HCT116 (cell line): ENCODE measurements around the gene POLR3GL. TPM values are rescaled to one million over a fixed set of nuclear protein-coding genes. Genes with fewer than 3 reads are reported as not detected.

Source experiments
- ATAC-seq: fragments of 200-7000 bp; cut with Tn5 transposase; 2 replicates; pipeline ENCODE4 v1.9.1; 2020; ENCODE audit warnings: mild to moderate bottlenecking, moderate library complexity
- BruUV-seq: library from RNA; stranded (reverse); fragments of 400-500 nt; replicated peaks from 2 replicates; lab custom pipeline; 2021; lab: Mats Ljungman, UMichigan
- CTCF ChIA-PET: fragments of 300-600 bp; sonication (Branson Sonifier 250); formaldehyde crosslinking; loops from one replicate; lab custom pipeline; 2021; ENCODE audit warnings: antibody characterized with exemption; lab: Charles Lee
- POLR2A ChIA-PET: fragments of 300-600, 350-600 bp; sonication (Branson Sonifier 250); formaldehyde crosslinking; loops from one replicate; lab custom pipeline; 2021; ENCODE audit warnings: antibody characterized with exemption; lab: Charles Lee
- RAD21 ChIA-PET, 2 experiments: fragments of 300-600 bp; sonication (Branson Sonifier 250); formaldehyde crosslinking; loops; one replicate each; lab custom pipeline; 2023; ENCODE audit warnings: low total read pairs in 2 of 2; ENCODE audit not compliant: uncharacterized antibody in 2 of 2, unreplicated experiment in 2 of 2, low non-redundant PET in 1 of 2; lab: Charles Lee
- DNase-seq: peaks from one replicate; pipeline ENCODE4 v3.0.0-alpha.2; 2010; ENCODE audit warnings: low read depth, low spot score
- H2AFZ ChIP-seq: fragments of 200-600 bp; shearing (Covaris generic), sonication (generic); 2 replicates; pipeline ENCODE4 v1.6.1; 2017; ENCODE audit warnings: low read depth, mixed run types, mixed read lengths, antibody characterized with exemption, low read length; ENCODE audit not compliant: poor library complexity, severe bottlenecking
- H3K27ac ChIP-seq: 2 replicates; pipeline ENCODE4 v1.5.1; 2012; ENCODE audit warnings: low read depth, low read length
- H3K27me3 ChIP-seq: fragments of 200-600 bp; sonication (generic); 2 replicates; pipeline ENCODE4 v1.6.1; 2016; ENCODE audit warnings: mixed run types, low read length, mixed read lengths; ENCODE audit not compliant: insufficient read depth
- H3K36me3 ChIP-seq, 2 experiments: fragments of 200-500 bp in 1 of 2; fragments of 200-600 bp in 1 of 2; sonication (Bioruptor generic) in 1 of 2; sonication (generic) in 1 of 2; 2 replicates each; pipeline versions ENCODE4 v1.5.1 to v1.6.1; 2014 to 2016; ENCODE audit warnings: low read length in 2 of 2, inconsistent platforms in 1 of 2, mixed read lengths in 1 of 2, mixed run types in 1 of 2; ENCODE audit not compliant: insufficient read depth in 2 of 2, control insufficient read depth in 1 of 2
- H3K4me1 ChIP-seq, 2 experiments: fragments of 200-600 bp in 1 of 2; sonication (generic) in 1 of 2; 2 replicates each; pipeline versions ENCODE4 v1.5.1 to v1.6.1; 2012 to 2017; ENCODE audit warnings: low read length in 2 of 2, inconsistent platforms in 1 of 2, mild to moderate bottlenecking in 1 of 2, mixed read lengths in 1 of 2, mixed run types in 1 of 2, moderate library complexity in 1 of 2; ENCODE audit not compliant: insufficient read depth in 2 of 2, control insufficient read depth in 1 of 2
- H3K4me2 ChIP-seq: fragments of 200-600 bp; sonication (generic); 2 replicates; pipeline ENCODE4 v1.6.1; 2017; ENCODE audit warnings: mixed run types, low read length, mixed read lengths
- H3K4me3 ChIP-seq, 2 experiments: fragments of 200-600 bp in 1 of 2; sonication (generic) in 1 of 2; replicated peaks in 1 of 2; 2 replicates each; pipeline ENCODE4 v1.5.1; 2011 to 2016; ENCODE audit warnings: low read length in 2 of 2, control low read depth in 1 of 2, low read depth in 1 of 2, mild to moderate bottlenecking in 1 of 2, mixed read lengths in 1 of 2, mixed run types in 1 of 2
- H3K79me2 ChIP-seq: fragments of 200-600 bp; sonication (generic); 2 replicates; pipeline ENCODE4 v1.6.1; 2017; ENCODE audit warnings: mild to moderate bottlenecking, mixed run types, low read length, moderate library complexity, mixed read lengths; ENCODE audit not compliant: insufficient read depth
- H3K9ac ChIP-seq: fragments of 200-600 bp; sonication (generic); 2 replicates; pipeline ENCODE4 v1.6.1; 2016; ENCODE audit warnings: low read length, mixed read lengths
- H3K9me2 ChIP-seq: fragments of 200-600 bp; sonication (generic), shearing (Covaris generic); 2 replicates; pipeline ENCODE4 v1.6.1; 2017; ENCODE audit warnings: mixed run types, mild to moderate bottlenecking, moderate library complexity; ENCODE audit not compliant: insufficient read depth
- H3K9me3 ChIP-seq, 2 experiments: fragments of 200-500 bp in 1 of 2; fragments of 200-600 bp in 1 of 2; sonication (Bioruptor generic) in 1 of 2; sonication (generic) in 1 of 2; 2 replicates each; pipeline ENCODE4 v1.6.1; 2014 to 2017; ENCODE audit warnings: low read length in 2 of 2, mixed read lengths in 2 of 2, inconsistent platforms in 1 of 2, low read depth in 1 of 2, mild to moderate bottlenecking in 1 of 2, mixed run types in 1 of 2, moderate library complexity in 1 of 2; ENCODE audit not compliant: control insufficient read depth in 1 of 2, insufficient read depth in 1 of 2
- H4K20me1 ChIP-seq: fragments of 200-600 bp; sonication (generic), shearing (Covaris generic); 2 replicates; pipeline ENCODE4 v1.6.1; 2017; ENCODE audit warnings: mixed run types, mild to moderate bottlenecking, moderate library complexity; ENCODE audit not compliant: insufficient read depth
- CBX3 ChIP-seq: IDR thresholded peaks from 2 replicates; pipeline ENCODE4 v1.6.1; 2012; ENCODE audit warnings: low read depth
- EGR1 ChIP-seq: IDR thresholded peaks from 2 replicates; pipeline ENCODE4 v1.6.1; 2012; ENCODE audit warnings: low read depth
- ELF1 ChIP-seq: IDR thresholded peaks from 2 replicates; pipeline ENCODE4 v1.6.1; 2012; ENCODE audit warnings: low read depth, borderline replicate concordance
- EZH2 ChIP-seq: fragments of 200-600 bp; sonication (generic); IDR thresholded peaks from 2 replicates; pipeline ENCODE4 v1.6.1; 2017; ENCODE audit warnings: antibody characterized with exemption, mixed run types
- FOSL1 ChIP-seq: IDR thresholded peaks from 2 replicates; pipeline ENCODE4 v1.6.1; 2012; ENCODE audit warnings: low read depth
- JUND ChIP-seq: IDR thresholded peaks from 2 replicates; pipeline ENCODE4 v1.6.1; 2012
- POLR2AphosphoS5 ChIP-seq: IDR thresholded peaks from 2 replicates; pipeline ENCODE4 v1.6.1; 2011; ENCODE audit warnings: mild to moderate bottlenecking, low read depth, low read length, moderate library complexity
- RAD21 ChIP-seq: IDR thresholded peaks from 2 replicates; pipeline ENCODE4 v1.6.1; 2012; ENCODE audit warnings: low read depth, mild to moderate bottlenecking
- SP1 ChIP-seq: IDR thresholded peaks from 2 replicates; pipeline ENCODE4 v1.6.1; 2012; ENCODE audit warnings: low read depth
- YY1 ChIP-seq: IDR thresholded peaks from 2 replicates; pipeline ENCODE4 v1.6.1; 2011; ENCODE audit warnings: low read length, low read depth, moderate library complexity, mild to moderate bottlenecking; ENCODE audit not compliant: insufficient replicate concordance; ENCODE audit errors: extremely low read depth
- ZFX ChIP-seq: fragments of 450-650 bp; IDR thresholded peaks from 2 replicates; pipeline ENCODE4 v1.6.1; 2017
- ZNF274 ChIP-seq: fragments of 200-500 bp; sonication (Bioruptor generic); IDR thresholded peaks from 2 replicates; pipeline ENCODE4 v1.6.1; 2014; ENCODE audit warnings: mild to moderate bottlenecking, low read depth, low read length, inconsistent platforms
- intact Hi-C: fragments of 100-400 bp; cut with micrococcal nuclease; formaldehyde crosslinking; loops from 2 replicates; pipeline ENCODE4 v1.10.0; 2022
- total RNA-seq: library from RNA; stranded (reverse); gene quantifications from one replicate; pipeline ENCODE4 v1.2.1, GENCODE V29; 2021; ENCODE audit not compliant: unreplicated experiment
- TF ChIP-seq, protein P1 (sequence below): IDR thresholded peaks from 2 replicates; pipeline ENCODE4 v1.6.1; 2012; ENCODE audit warnings: low read depth
- TF ChIP-seq, protein P2 (sequence below): IDR thresholded peaks from 2 replicates; pipeline ENCODE4 v1.6.1; 2012

The POLR3GL gene
- total RNA-seq, 1 experiment from 2014 or later = 17.9 TPM

DNA sequence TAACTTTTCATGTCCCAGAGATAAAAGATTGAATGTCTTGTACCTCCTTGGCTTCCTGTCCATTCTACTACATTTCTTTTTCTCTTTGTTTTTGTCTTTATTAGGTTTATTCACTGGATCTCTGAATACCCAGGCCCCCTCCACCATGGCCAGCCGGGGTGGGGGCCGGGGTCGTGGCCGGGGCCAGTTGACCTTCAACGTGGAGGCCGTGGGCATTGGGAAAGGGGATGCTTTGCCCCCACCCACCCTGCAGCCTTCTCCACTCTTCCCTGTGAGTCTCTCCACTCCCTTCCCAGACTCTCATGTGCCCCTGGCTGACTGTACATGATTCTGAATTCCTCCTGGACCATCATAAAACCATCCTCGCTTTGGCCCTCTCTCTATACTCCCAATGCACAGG is 10.2 kb downstream of the POLR3GL start:
- H3K79me2 ChIP-seq = no peaks in the 10 kb centered on the region
- H2AFZ ChIP-seq = no peak overlapping the region
- ChIA-PET POLR2A (no interaction called here), RAD21 (no interaction called here), CTCF (no interaction called here)
- no peak overlapping the region for H3K27ac ChIP-seq
- H3K36me3 ChIP-seq = no peaks in the 10 kb centered on the region
- intact Hi-C loops = loop anchor here (5.0 kb wide), 1 partner anchor 82 kb away; no protein-coding TSS in a partner anchor
- ATAC-seq (no peak), DNase-seq (no peak)
- BruUV-seq = no TSS peak
- TF ChIP-seq, protein P1, sequence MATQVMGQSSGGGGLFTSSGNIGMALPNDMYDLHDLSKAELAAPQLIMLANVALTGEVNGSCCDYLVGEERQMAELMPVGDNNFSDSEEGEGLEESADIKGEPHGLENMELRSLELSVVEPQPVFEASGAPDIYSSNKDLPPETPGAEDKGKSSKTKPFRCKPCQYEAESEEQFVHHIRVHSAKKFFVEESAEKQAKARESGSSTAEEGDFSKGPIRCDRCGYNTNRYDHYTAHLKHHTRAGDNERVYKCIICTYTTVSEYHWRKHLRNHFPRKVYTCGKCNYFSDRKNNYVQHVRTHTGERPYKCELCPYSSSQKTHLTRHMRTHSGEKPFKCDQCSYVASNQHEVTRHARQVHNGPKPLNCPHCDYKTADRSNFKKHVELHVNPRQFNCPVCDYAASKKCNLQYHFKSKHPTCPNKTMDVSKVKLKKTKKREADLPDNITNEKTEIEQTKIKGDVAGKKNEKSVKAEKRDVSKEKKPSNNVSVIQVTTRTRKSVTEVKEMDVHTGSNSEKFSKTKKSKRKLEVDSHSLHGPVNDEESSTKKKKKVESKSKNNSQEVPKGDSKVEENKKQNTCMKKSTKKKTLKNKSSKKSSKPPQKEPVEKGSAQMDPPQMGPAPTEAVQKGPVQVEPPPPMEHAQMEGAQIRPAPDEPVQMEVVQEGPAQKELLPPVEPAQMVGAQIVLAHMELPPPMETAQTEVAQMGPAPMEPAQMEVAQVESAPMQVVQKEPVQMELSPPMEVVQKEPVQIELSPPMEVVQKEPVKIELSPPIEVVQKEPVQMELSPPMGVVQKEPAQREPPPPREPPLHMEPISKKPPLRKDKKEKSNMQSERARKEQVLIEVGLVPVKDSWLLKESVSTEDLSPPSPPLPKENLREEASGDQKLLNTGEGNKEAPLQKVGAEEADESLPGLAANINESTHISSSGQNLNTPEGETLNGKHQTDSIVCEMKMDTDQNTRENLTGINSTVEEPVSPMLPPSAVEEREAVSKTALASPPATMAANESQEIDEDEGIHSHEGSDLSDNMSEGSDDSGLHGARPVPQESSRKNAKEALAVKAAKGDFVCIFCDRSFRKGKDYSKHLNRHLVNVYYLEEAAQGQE = no peak
- TF ChIP-seq, protein P2, sequence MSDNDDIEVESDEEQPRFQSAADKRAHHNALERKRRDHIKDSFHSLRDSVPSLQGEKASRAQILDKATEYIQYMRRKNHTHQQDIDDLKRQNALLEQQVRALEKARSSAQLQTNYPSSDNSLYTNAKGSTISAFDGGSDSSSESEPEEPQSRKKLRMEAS = no peak
- TF ChIP-seq ELF1 = no peak
- TF ChIP-seq JUND = no peak
- no peak for TF ChIP-seq FOSL1
- no peak for TF ChIP-seq EZH2
- TF ChIP-seq YY1 = no peak
- TF ChIP-seq EGR1 = no peak
- no peak for TF ChIP-seq ZNF274
- no peak for TF ChIP-seq RAD21
- TF ChIP-seq CBX3 = no peak
- TF ChIP-seq SP1 = no peak
- no peak for TF ChIP-seq ZFX
- no peak for TF ChIP-seq POLR2AphosphoS5
- H3K27me3 ChIP-seq = no peaks in the 10 kb centered on the region
- H3K9me3 ChIP-seq = no peaks in the 10 kb centered on the region
- H4K20me1 ChIP-seq = no peaks in the 10 kb centered on the region
- no peak overlapping the region for H3K9ac ChIP-seq
- H3K9me2 ChIP-seq = no peaks in the 10 kb centered on the region
- no peak overlapping the region for H3K4me2 ChIP-seq
- peaks cover 19 to 27% of the 10 kb centered on the region in 2 experiments for H3K4me1 ChIP-seq
- H3K4me3 ChIP-seq = no peak overlapping the region
